H1 (cell line): ENCODE data around the gene LCLAT1. TPM values are rescaled to one million over a fixed set of nuclear protein-coding genes. Genes with fewer than 3 reads are reported as not detected.

Source experiments
- BACH1 ChIP-seq: IDR thresholded peaks from 2 replicates; pipeline ENCODE4 v1.6.1; 2012; ENCODE audit warnings: low read length, improper control_type of control experiment
- BCL11A ChIP-seq, 2 experiments: IDR thresholded peaks; one replicate each; pipeline ENCODE4 v1.6.1; 2011; ENCODE audit warnings: low read depth in 2 of 2, low read length in 2 of 2, mild to moderate bottlenecking in 2 of 2
- CHD1 ChIP-seq: IDR thresholded peaks from 2 replicates; pipeline ENCODE4 v1.6.1; 2012; ENCODE audit warnings: low read depth, low read length, improper control_type of control experiment
- CHD2 ChIP-seq: IDR thresholded peaks from 2 replicates; pipeline ENCODE4 v1.6.1; 2012; ENCODE audit warnings: low read length, improper control_type of control experiment
- GABPA ChIP-seq: IDR thresholded peaks from 2 replicates; pipeline ENCODE4 v1.6.1; 2011; ENCODE audit warnings: mild to moderate bottlenecking, low read length, moderate library complexity, borderline replicate concordance; ENCODE audit not compliant: insufficient read depth
- HDAC2 ChIP-seq, 2 experiments: fragments of 300-600 bp in 1 of 2; sonication (generic) in 1 of 2; IDR thresholded peaks; 2 replicates each; pipeline ENCODE4 v1.6.1; 2011 to 2012; ENCODE audit warnings: low read depth in 2 of 2, low read length in 2 of 2, mild to moderate bottlenecking in 2 of 2, moderate library complexity in 2 of 2, borderline replicate concordance in 1 of 2, inconsistent platforms in 1 of 2
- JUN ChIP-seq: IDR thresholded peaks from 2 replicates; pipeline ENCODE4 v1.6.1; 2011; ENCODE audit warnings: low read depth, mild to moderate bottlenecking, improper control_type of control experiment, low read length
- MAFK ChIP-seq: IDR thresholded peaks from 2 replicates; pipeline ENCODE4 v1.6.1; 2012; ENCODE audit warnings: low read depth, mild to moderate bottlenecking, improper control_type of control experiment, low read length
- NANOG ChIP-seq: IDR thresholded peaks from 2 replicates; pipeline ENCODE4 v1.6.1; 2011; ENCODE audit warnings: low read length, low read depth, mild to moderate bottlenecking, inconsistent platforms; ENCODE audit not compliant: insufficient read depth, poor library complexity, severe bottlenecking
- NRF1 ChIP-seq: IDR thresholded peaks from 2 replicates; pipeline ENCODE4 v1.6.1; 2011; ENCODE audit warnings: mild to moderate bottlenecking, low read depth, low read length, improper control_type of control experiment
- RXRA ChIP-seq: IDR thresholded peaks from 2 replicates; pipeline ENCODE4 v1.6.1; 2011; ENCODE audit warnings: low read depth, mild to moderate bottlenecking, low read length, moderate library complexity; ENCODE audit not compliant: insufficient read depth
- SAP30 ChIP-seq: fragments of 300-600 bp; sonication (generic); IDR thresholded peaks from 2 replicates; pipeline ENCODE4 v1.7.1; 2012; ENCODE audit warnings: low read length, moderate library complexity, mild to moderate bottlenecking, inconsistent platforms; ENCODE audit not compliant: insufficient read depth, insufficient replicate concordance
- SIN3A ChIP-seq, 2 experiments: IDR thresholded peaks in 1 of 2; conservative IDR thresholded peaks in 1 of 2; 2 replicates each; pipeline ENCODE4 v1.6.1; 2011 to 2012; ENCODE audit warnings: low read length in 2 of 2, improper control_type of control experiment in 1 of 2, low read depth in 1 of 2, mild to moderate bottlenecking in 1 of 2
- SP1 ChIP-seq: IDR thresholded peaks from 2 replicates; pipeline ENCODE4 v1.6.1; 2011; ENCODE audit warnings: low read depth, low read length
- SP2 ChIP-seq: IDR thresholded peaks from 2 replicates; pipeline ENCODE4 v1.6.1; 2012; ENCODE audit warnings: mild to moderate bottlenecking, low read length, inconsistent platforms
- TAF7 ChIP-seq: optimal IDR thresholded peaks from 2 replicates; pipeline ENCODE3; 2011; ENCODE audit warnings: low read depth, mild to moderate bottlenecking, inconsistent platforms, low read length, moderate library complexity, borderline replicate concordance
- TBP ChIP-seq: IDR thresholded peaks from 2 replicates; pipeline ENCODE4 v1.6.1; 2011; ENCODE audit warnings: low read depth, low read length, improper control_type of control experiment
- TCF12 ChIP-seq: IDR thresholded peaks from 2 replicates; pipeline ENCODE4 v1.6.1; 2011; ENCODE audit warnings: low read depth, mild to moderate bottlenecking, low read length
- TEAD4 ChIP-seq: IDR thresholded peaks from 2 replicates; pipeline ENCODE4 v1.6.1; 2012; ENCODE audit warnings: low read depth, low read length, inconsistent platforms, mixed read lengths
- polyA plus RNA-seq, 7 experiments: library from polyadenylated mRNA; depleted of rRNA in 3 of 7; stranded (reverse) in 5 of 7; unstranded in 2 of 7; fragments of >200 nt in 5 of 7; fragments of 200-250 nt in 2 of 7; gene quantifications; 1 replicate in 5 of 7; 2 replicates in 1 of 7; 4 replicates in 1 of 7; pipeline versions ENCODE4 v1.2.1 to v1.2.3, GENCODE V29; 2011 to 2013; ENCODE audit warnings: missing spikeins in 2 of 7, mixed read lengths in 2 of 7
- total RNA-seq: library from RNA; stranded (reverse); fragmentation: NEBNext Ultra II Directional; extraction: Animal tissue kit (Norgen Biotek cat#: 25700); gene quantifications from 2 replicates; pipeline ENCODE4 v1.2.1, GENCODE V29; 2021
- TF ChIP-seq, protein P1 (sequence below): IDR thresholded peaks from 2 replicates; pipeline ENCODE4 v1.6.1; 2012; ENCODE audit warnings: inconsistent platforms
- TF ChIP-seq, protein P2 (sequence below): IDR thresholded peaks from 2 replicates; pipeline ENCODE4 v1.6.1; 2012; ENCODE audit warnings: low read length, inconsistent platforms

Gene LCLAT1
- total and polyA plus RNA-seq, 2 of the 8 experiments (the other 6 are each of a cell fraction or from before 2014, with no cell fraction given) = 7.6 to 22.0 TPM

DNA sequence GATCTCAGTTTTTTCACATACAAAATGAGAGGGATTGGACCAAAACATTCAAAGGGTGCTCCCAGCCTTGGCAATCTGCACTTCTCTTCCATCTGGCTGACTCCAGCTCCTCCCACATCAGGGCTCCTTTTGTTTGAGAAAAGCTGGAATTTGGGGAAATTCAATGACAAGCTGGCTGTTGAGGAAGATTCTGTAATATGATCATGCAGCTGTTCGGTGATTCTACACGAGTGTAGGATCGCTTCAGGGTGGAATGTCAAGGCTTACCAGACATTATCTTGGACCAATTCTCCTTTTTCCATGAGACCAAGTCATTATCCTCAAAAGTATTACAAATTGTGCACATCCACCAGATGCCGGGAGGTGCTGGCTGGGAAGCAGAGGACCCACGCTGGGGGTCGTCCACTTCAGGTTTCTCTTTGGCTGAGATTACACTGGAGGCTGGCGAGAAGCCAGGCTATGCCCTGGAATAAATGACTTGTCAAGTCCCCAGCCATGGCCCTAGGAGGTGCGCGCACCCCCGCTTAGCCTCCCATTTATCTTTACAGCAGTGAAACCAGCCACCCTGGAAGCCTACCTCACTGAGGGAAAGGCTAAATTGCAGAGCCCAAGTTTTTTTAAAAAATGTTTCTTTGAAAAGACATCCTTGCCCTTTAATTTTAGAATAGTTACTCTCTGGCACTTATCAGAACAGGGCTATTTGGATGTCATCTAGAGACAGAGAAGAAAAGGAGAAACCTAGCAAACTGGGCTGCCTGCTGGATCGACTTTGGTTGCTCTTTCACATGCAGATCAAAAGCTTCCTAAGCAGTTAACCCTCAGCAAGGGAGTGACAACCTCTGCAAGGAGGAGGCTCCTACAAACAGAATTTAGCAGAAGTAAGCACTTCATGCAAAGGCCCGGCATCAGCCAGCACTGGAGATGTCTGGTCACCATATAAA, 42.5 kb upstream of the LCLAT1 start (continued):
- TF ChIP-seq, protein P1, sequence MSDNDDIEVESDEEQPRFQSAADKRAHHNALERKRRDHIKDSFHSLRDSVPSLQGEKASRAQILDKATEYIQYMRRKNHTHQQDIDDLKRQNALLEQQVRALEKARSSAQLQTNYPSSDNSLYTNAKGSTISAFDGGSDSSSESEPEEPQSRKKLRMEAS = no peak
- TF ChIP-seq SIN3A (conservative IDR thresholded peaks at IDR 0.05 in 1 of 2, IDR thresholded peaks at IDR 0.05 in 1 of 2; ENCODE audit: low read depth in 1 of 2, low read length in 2 of 2) = no peak
- TF ChIP-seq NANOG = no peak
- TF ChIP-seq SAP30 = no peak
- no peak for TF ChIP-seq CHD1
- TF ChIP-seq BACH1 = no peak
- TF ChIP-seq SP1 = no peak
- 0 out of 4 replicates have a peak, but pooled peaks of 1 of the 2 experiments have one; percentile 3 for TF ChIP-seq HDAC2 (IDR thresholded peaks at IDR 0.05; ENCODE audit: borderline replicate concordance in 1 of 2, low read depth in 2 of 2, low read length in 2 of 2)
- TF ChIP-seq MAFK = no peak
- no peak for TF ChIP-seq GABPA
- TF ChIP-seq TBP = no peak
- no peak for TF ChIP-seq RXRA
- TF ChIP-seq TCF12 = no peak
- TF ChIP-seq JUN = no peak
- TF ChIP-seq NRF1 = no peak
- TF ChIP-seq SP2 = no peak
- TF ChIP-seq, protein P2, sequence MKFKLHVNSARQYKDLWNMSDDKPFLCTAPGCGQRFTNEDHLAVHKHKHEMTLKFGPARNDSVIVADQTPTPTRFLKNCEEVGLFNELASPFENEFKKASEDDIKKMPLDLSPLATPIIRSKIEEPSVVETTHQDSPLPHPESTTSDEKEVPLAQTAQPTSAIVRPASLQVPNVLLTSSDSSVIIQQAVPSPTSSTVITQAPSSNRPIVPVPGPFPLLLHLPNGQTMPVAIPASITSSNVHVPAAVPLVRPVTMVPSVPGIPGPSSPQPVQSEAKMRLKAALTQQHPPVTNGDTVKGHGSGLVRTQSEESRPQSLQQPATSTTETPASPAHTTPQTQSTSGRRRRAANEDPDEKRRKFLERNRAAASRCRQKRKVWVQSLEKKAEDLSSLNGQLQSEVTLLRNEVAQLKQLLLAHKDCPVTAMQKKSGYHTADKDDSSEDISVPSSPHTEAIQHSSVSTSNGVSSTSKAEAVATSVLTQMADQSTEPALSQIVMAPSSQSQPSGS = peak; percentile 26; the same call in 1 of the 2 replicates
- peak; percentile 4; the same call in 1 of the 2 replicates for TF ChIP-seq TEAD4
- TF ChIP-seq TAF7 = no peak
- no peak for TF ChIP-seq CHD2
- no peak for TF ChIP-seq BCL11A (IDR thresholded peaks at IDR 0.05; ENCODE audit: low read depth in 2 of 2, low read length in 2 of 2)
